GM18858 (cell line): ENCODE data around the gene PIRT.

Source experiments
- ATAC-seq: cut with Tn5 transposase; IDR thresholded peaks from one replicate; pipeline ENCODE4 v1.9.1; 2021; ENCODE audit not compliant: unreplicated experiment

Gene PIRT

DNA sequence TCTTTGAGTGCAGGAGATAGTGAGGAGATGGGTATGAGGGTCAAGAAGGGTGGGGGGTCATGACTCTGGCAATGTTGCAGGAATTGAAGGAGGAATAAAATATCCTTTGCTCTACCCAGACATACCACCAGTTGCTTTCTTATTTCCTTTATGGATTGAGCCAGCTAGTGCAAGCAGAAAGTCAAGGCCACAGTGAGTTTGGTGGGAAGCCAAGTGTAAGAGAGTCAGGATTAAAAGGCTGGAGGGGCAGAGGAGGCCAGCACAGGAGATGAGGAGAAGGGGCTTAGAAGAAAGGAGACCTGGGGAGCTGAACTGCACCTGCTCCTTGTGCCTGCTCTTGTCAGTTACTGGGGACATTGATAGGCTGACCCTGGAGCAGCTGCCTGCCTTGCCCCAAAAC, 16.1 kb downstream of the PIRT start:
- ATAC-seq, result no peak

DNA sequence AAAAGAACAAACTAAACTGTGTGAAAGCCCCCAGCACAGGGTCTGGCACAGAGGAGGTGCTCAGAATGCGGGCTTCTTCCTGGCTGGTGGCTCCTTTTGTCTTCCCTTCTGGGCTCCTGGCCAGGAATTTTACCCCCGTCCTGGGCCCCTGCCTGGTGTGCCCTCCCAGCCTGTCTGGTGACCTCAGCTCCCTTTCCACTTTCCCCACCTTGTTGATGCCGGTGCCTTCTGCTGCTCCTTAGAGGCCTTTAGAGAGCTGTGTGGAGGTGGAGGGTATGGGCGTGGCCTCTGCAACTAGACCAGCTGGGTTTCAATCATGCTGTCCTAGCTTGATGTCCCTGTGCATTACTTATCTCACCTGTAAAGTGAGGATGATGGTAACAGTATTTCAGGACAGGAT, 16.8 kb downstream of the PIRT start:
- ATAC-seq, result no peak

- no peak for ATAC-seq
Observed at GRCh38 chr17:10815319-10815718, 22.6 kb downstream of the PIRT start.

GRCh38 chr17:10814075-10814474, 23.8 kb downstream of the PIRT start:
- ATAC-seq, result no peak

- ATAC-seq, result no peak
Observed at GRCh38 chr17:10812674-10813073, 25.2 kb downstream of the PIRT start.

DNA sequence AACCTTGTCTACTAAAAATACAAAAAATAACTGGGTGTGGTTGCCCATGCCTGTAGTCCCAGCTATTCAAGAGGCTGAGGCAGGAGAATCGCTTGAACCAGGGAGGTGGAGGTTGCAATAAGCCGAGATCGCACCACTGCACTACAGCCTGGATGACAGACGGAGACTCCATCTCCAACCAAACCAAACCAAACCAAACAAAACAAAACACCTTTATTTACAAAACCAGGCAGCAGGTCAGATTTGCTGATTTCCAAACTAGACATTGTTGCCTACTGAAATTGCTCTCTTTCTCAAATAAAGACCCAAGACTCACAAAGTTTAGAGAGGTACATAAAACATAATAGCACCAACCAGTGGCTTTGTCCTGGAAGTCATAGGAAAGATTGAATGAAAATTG, 28.3 kb downstream of the PIRT start:
- no peak for ATAC-seq

DNA sequence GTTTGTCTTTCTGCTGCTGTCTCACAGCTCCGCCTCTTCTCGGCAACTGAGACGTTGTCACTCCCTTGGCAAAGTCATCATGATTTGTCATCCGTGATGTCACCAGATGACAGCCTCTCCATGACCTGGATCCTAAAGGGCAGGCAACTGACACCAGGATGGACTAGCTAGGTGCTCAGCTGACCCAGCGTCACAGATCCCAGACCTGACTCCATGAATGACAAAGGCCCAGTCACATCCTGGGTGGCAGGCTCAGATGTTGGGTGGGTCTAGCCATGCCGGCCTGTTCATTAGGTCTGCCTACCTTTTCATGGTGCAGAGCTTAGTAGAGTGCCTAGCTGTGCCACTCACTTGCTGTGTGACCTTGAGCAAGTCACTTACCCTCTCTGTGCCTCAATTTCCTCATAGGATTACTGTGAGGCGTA, 30.2 kb downstream of the PIRT start:
- ATAC-seq, result no peak

GRCh38 chr17:10806545-10807262, 31.2 kb downstream of the PIRT start:
- no peak for ATAC-seq

DNA sequence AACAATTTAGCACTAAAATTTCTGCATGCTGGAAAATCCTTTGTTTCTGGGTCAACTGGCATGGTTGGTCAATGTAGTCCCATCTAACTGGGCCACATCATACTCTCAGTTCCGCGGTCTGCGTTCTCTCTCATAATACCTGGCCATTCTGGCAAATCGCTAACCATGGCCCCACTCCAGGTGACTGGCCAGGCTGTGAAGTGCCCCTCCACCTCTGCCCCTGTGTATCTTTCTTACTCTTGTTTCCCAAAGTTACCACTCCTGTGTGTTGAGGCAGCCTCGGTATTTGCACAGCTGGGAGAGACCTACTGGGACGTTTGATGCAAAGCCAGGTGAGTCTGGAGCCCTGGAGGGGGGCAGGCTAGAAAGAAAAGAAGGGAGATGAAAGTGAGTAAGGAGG, 32.0 kb downstream of the PIRT start:
- no peak for ATAC-seq

GRCh38 chr17:10804546-10804945, 33.3 kb downstream of the PIRT start:
- ATAC-seq, result no peak

- ATAC-seq, result no peak
Observed at GRCh38 chr17:10803830-10804475, 33.9 kb downstream of the PIRT start, which contains the start of gene TMEM238L. Gene TMEM238L, minus strand, starts transcription at chr17:10804099. Its CDS starts 136 bp downstream, at chr17:10803963.

DNA sequence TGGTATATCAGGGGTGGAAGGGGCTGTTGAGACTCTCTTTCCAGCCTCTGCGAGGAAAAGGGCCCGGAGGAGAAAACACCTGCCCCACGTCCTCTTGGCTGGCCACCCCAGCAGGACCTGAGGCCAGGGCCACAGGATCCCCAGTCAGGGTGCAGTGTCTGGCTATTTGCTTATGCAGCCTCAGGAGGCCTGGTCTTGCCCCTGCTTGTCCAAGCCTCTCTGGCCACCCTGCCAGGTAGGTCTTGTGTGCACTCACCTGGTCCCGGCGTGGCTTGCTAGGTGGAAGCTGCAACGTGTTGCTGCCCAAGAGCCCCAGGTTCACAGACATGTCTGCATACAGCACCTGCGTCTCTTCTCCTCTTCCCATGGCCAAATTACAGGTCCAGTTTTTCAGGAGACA, 34.5 kb downstream of the PIRT start:
- no peak for ATAC-seq

- ATAC-seq, result no peak
Observed at GRCh38 chr17:10802496-10803284, 35.2 kb downstream of the PIRT start.

- no peak for ATAC-seq
Observed at GRCh38 chr17:10799407-10799806, 38.5 kb downstream of the PIRT start.

DNA sequence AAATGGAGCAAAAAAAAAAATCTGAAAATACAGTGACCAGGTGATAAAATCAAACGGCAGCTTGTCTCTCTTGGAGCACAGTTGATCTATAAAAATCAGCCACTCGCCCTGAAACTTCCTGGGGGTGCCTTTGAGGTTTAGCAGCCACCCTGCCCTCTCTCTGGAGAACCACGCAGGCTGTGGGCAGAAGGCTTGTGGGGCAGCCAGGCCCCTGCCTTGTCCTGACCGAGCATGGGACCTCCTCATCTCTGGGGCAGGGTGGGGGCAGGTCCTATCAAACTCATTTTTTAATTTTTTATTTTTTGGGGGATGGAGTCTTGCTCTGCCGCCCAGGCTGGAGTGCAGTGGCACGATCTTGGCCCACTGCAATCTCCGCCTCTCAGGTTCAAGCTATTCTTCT, 39.0 kb downstream of the PIRT start:
- no peak for ATAC-seq

DNA sequence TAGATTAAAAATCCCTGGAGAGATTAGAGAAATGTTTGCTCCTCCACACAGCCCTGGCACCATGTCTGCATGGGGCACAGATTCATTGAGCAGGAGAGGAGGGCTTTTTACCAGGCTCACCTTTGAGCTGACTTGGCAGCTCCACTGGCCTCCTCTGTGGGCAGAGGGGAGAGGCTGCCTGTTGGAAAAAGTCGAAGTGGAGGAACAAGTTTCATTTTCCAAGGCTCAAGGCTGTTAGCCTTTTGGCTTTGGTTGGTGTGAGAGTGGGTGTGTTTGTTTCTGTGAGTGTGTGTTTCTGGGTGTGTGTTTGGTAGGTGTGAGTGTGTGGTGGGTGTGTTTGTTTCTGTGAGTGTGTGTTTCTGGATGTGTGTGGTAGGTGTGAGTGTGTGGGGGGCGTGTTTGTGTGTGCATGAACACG, 39.5 kb downstream of the PIRT start:
- ATAC-seq, result no peak

GRCh38 chr17:10797476-10798328, 40.2 kb downstream of the PIRT start:
- no peak for ATAC-seq

DNA sequence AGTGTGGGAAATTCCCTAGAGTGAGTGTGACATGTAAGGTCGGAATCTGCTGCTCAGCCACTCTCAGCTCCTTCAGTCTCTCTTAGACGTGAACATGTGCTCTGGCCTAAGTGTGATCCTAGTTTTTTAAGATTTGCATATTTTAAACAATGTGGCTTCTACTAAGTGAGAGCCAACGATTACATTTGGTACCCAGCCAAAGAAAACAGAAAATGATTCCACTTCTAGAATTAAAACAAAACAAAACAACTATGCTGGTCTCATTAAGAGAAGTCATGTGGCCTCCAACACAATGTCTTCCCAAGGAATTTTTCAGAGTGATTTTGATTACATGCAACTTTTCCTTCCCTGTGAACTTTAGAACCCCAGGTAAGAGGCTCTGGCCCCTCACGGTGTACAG, 44.1 kb downstream of the PIRT start:
- ATAC-seq, result no peak

GRCh38 chr17:10793256-10793655, 44.6 kb downstream of the PIRT start:
- ATAC-seq, result no peak

DNA sequence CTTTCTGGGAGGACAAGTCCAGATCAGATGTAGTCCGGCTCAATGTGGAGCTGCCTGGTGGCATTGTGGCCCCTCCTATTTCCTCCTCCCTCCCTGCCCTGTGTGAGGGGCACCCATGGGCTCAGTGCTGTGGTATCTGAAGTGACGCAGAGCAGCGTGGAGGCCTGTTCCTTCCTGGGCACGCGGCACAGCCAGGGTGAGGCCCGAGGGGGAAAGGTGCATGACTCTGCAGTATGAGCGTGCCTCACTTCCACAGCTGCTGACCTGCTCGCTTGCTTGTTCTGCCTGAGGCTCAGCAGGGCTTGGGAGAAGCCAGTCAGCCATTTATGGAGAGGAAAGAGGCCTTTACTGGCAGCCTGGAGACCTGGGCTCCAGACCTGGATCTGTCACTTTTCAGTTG, 45.7 kb downstream of the PIRT start:
- ATAC-seq, result no peak
